ENCODE measurements around the gene B4GALNT3.

The B4GALNT3 gene

GRCh38 chr12:578748-579419 lies 119.1 kb downstream of the B4GALNT3 start:
- no peak for DNase-seq

GRCh38 chr12:579420-580110 lies 119.8 kb downstream of the B4GALNT3 start:
- no peak for DNase-seq

GRCh38 chr12:580813-581212 lies 121.1 kb downstream of the B4GALNT3 start:
- DNase-seq: no peak

- no peak for DNase-seq
These were observed 121.6 kb downstream of the B4GALNT3 start for GRCh38 chr12:581321-581720.

GRCh38 chr12:581746-582145 lies 122.0 kb downstream of the B4GALNT3 start:
- DNase-seq: no peak

GRCh38 chr12:583251-583869 lies 123.6 kb downstream of the B4GALNT3 start:
- no peak for DNase-seq

- DNase-seq: no peak
These were observed 125.6 kb downstream of the B4GALNT3 start for GRCh38 chr12:585062-586061.

- DNase-seq: no peak
These were observed 126.8 kb downstream of the B4GALNT3 start for GRCh38 chr12:586318-587071.

GRCh38 chr12:587132-588023 lies 127.6 kb downstream of the B4GALNT3 start:
- no peak for DNase-seq

- no peak for DNase-seq
These were observed 128.2 kb downstream of the B4GALNT3 start for GRCh38 chr12:588024-588322.

GRCh38 chr12:588646-589045 lies 128.9 kb downstream of the B4GALNT3 start:
- DNase-seq: no peak

GRCh38 chr12:590206-590750 lies 130.5 kb downstream of the B4GALNT3 start:
- no peak for DNase-seq

- no peak for DNase-seq
These were observed 131.7 kb downstream of the B4GALNT3 start for GRCh38 chr12:591167-592023.

- no peak for DNase-seq
These were observed 132.3 kb downstream of the B4GALNT3 start for GRCh38 chr12:592024-592505.

- no peak for DNase-seq
These were observed 133.9 kb downstream of the B4GALNT3 start for GRCh38 chr12:593396-594270.

- DNase-seq: no peak
These were observed 138.3 kb downstream of the B4GALNT3 start for GRCh38 chr12:597926-598568.

- no peak for DNase-seq
These were observed 140.0 kb downstream of the B4GALNT3 start for GRCh38 chr12:599756-600155.

Data from NK-92 treated with Interleukin-12 subunit alpha and Interleukin-12 subunit beta, amount 100 ng/mL, for 24 hours (cell line).